ENCODE measurements around the gene CPXM2. TPM values are rescaled to one million over a fixed set of nuclear protein-coding genes. Genes with fewer than 3 reads are reported as not detected.

The CPXM2 gene
- total RNA-seq, 2 donors from 2014 or later, result 0.18 TPM; not detected in 1

DNA sequence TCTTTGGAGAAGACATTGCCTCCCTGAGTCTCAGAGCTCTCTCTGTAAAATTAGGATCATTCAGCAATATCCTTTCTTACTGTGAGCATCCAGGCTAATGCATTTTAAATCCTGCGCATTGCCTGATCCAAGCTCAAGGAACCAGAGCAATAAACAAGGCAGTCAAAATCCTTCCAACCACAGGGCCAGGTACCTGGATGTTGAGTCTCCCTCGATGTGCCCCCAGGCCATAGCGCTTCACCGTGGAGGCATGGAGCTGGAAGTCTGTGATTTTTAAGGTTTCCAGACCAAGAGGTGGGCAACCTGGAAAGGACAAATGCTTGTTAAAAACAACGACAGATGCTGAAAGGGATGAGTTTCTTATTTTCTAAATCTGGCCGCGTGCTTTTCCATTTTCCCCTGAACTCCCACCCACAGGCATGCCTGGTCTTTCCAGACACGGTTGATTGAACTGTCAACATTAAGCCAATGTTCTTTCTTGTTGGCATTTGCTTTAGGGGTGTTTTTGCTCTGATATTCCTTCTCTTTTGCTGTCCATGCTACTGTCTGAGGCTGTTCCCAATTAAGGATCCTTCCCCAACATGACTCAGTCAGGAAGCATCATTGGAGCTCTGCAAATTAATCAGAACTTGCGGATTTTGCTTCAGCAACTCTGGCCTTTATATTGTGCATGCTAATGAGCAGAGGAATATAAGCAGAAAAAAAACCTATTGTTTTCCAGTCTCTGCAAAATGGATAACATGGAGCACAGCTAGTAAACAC is 29.0 kb downstream of the CPXM2 start:
- Mint-ChIP-seq H3K4me3 (no peak overlapping the region), H3K27me3 (peaks cover 46% of the 10 kb centered on the region)

DNA sequence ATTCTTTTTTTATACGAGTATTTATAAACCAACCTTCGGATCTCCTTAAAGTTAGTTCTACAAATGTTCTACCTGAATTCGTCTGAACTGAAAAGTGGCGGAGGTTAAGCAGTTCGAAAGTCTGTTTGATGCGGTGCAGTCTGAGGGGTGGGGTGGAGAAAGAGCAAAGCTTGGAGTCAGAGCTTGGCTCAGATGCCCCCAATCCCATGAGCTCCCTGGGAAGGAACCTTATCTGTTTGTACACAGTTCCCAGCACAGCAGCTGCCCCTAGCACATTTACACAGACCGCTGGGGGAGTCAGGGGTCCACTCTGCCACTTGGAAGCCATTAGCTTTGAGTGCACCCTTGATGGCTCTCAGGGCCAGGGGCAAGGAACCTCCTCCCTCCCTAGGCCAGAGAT is 30.8 kb downstream of the CPXM2 start:
- ATAC-seq, result no peak
- Mint-ChIP-seq H3K4me1 (no peaks in the 10 kb centered on the region), H3K27ac (no peak overlapping the region), H3K36me3 (ENCODE audit: low read depth) (no peaks in the 10 kb centered on the region), H3K27me3 (peaks cover 34% of the 10 kb centered on the region), H3K4me3 (no peak overlapping the region)
- DNase-seq, result no peak
- no peaks in the 10 kb centered on the region for H3K9me3 ChIP-seq (ENCODE audit: control insufficient read depth, low read length, poor library complexity, severe bottlenecking)

More for the DNA sequence above, 29.0 kb downstream of the CPXM2 start:
- ATAC-seq, result no peak
- Mint-ChIP-seq H3K27ac (no peak overlapping the region), H3K4me1 (no peaks in the 10 kb centered on the region), H3K36me3 (ENCODE audit: low read depth) (peaks cover 2% of the 10 kb centered on the region)
- no peak for DNase-seq
- H3K9me3 ChIP-seq (ENCODE audit: control insufficient read depth, low read length, poor library complexity, severe bottlenecking), result no peaks in the 10 kb centered on the region

DNA sequence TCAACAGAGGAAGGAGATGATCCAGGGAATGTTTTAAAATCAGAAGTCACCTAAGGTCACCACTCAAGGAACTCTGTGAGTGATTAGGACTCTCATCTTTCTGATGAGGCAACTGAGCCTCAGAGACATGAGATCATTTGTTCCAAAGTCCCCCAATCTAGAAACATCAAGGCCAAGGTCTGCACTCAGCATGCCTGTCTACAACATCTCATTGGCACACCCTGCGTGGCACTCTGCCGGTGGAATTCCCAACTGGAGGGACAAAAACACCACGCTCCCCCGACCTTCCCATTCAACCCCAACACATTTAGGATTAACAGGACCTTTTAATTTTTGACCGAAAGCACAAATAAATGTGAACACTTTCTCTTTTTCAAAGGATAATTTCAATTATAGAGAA is 31.4 kb downstream of the CPXM2 start:
- Mint-ChIP-seq H3K27me3 (peaks cover 33% of the 10 kb centered on the region), H3K4me1 (no peaks in the 10 kb centered on the region), H3K4me3 (no peak overlapping the region), H3K36me3 (ENCODE audit: low read depth) (no peaks in the 10 kb centered on the region), H3K27ac (no peak overlapping the region)
- DNase-seq (no peak), ATAC-seq (no peak)
- no peaks in the 10 kb centered on the region for H3K9me3 ChIP-seq (ENCODE audit: control insufficient read depth, low read length, poor library complexity, severe bottlenecking)

DNA sequence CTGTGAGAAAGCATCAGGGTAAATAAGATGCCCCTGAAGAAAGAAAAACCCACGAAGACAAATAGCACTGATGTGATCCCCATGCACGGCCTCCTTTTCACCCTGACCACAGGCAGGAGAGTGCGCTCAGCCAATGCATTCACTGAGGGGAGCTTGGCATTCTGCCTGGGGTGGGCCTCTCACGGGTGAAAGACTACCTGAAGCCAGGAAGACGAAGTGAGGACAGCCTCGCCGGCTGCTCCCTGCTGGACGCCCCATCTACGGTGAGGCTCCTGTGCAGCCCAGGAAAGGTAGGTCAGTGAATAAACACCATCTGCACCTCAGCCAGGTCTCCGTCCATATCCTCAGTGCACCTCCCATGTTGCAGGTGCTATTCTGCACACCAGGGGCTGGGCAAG is 32.0 kb downstream of the CPXM2 start:
- Mint-ChIP-seq H3K36me3 (ENCODE audit: low read depth) (no peaks in the 10 kb centered on the region), H3K4me1 (no peaks in the 10 kb centered on the region), H3K4me3 (no peak overlapping the region), H3K27me3 (peaks cover 37% of the 10 kb centered on the region), H3K27ac (no peak overlapping the region)
- DNase-seq, result no peak
- no peak for ATAC-seq
- no peaks in the 10 kb centered on the region for H3K9me3 ChIP-seq (ENCODE audit: control insufficient read depth, low read length, poor library complexity, severe bottlenecking)

DNA sequence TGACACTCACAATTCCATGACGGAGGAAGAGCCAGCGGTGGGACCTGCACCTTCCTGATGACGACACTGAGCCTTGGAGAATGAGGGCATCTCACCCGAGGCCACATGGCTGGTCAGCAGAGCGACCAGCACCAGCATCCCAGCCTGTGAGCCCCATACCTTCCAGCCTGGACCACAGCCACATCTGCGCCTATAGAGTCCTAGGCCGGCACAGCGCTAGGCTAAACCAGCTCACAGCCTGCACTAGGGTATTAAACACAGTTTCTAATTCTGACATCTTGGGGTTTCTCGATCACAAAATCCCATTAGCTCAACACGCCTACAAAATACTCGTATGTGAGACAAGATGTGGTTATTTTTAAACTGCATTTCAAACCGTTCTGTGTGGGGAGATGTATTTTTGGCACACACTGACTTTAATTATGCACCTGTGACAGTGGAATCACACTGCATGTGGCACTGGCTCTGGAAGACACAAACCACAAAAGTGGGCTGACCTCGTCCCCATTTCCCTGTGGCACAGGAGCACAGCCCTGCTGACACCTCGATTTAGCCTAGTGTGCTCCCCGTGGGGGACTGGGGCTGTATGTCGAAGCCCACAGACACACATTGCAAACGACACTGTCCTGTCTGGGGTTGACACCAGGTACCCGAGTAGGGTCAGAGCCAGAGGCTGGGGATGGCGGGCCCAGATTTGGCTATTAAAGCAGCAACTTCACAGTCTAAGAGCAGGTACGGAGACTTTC is 32.5 kb downstream of the CPXM2 start:
- ATAC-seq (no peak), DNase-seq (no peak)
- Mint-ChIP-seq H3K27me3 (peaks cover 33% of the 10 kb centered on the region), H3K4me1 (no peaks in the 10 kb centered on the region), H3K36me3 (ENCODE audit: low read depth) (no peaks in the 10 kb centered on the region), H3K27ac (no peak overlapping the region), H3K4me3 (no peak overlapping the region)
- H3K9me3 ChIP-seq (ENCODE audit: control insufficient read depth, low read length, poor library complexity, severe bottlenecking), result no peaks in the 10 kb centered on the region

DNA sequence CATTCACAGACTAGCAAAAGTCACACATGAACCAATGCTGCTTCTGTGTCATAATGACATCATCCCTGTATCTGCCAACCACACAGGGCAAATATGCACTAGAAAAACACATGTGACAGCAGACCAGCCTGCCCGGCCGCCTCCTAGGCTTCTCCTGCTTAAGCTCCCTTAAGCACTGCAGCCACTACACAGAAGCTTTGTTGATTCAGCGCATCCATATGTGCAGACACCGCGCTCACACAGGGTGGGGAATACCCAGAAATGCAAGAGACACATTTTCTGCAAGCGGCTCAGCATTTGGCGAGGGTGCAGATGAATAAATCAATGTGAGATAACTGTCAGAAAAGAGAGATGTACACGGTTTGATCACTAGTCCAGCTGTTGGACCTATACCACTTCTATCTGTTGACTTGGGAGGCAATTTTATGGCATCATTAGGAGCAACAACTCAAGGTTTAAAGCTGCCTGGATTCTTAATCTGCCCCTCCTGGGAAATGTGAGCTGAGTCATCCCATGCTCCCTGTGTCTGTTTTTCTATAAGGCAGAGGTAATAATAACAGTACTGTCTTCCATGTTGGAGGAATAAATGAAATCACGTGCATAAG is 33.4 kb downstream of the CPXM2 start:
- no peaks in the 10 kb centered on the region for H3K36me3 Mint-ChIP-seq (ENCODE audit: low read depth)
- no peak overlapping the region for H3K27ac Mint-ChIP-seq
- peaks cover 28% of the 10 kb centered on the region for H3K27me3 Mint-ChIP-seq
- H3K9me3 ChIP-seq (ENCODE audit: control insufficient read depth, low read length, poor library complexity, severe bottlenecking), result no peaks in the 10 kb centered on the region
- ATAC-seq, result no peak
- no peaks in the 10 kb centered on the region for H3K4me1 Mint-ChIP-seq
- no peak overlapping the region for H3K4me3 Mint-ChIP-seq
- no peak for DNase-seq

DNA sequence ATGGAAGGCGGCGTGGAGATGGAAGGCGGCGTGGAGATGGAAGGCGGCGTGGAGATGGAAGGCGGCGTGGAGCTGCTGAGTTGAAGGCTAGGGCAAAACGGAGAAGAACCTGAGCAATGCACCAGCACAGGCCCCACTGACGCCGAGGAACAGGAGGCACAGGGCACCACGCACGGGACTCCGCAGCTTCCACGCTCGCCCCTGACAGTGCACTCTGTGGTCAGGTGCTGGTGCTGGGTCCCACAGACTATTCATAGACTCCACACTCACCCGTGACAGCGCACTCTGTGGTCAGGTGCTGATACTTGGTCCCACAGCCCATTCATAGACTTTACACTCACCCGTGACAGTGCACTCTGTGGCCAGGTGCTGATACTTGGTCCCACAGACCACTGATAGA is 34.0 kb downstream of the CPXM2 start:
- no peak overlapping the region for H3K27ac Mint-ChIP-seq
- no peaks in the 10 kb centered on the region for H3K9me3 ChIP-seq (ENCODE audit: control insufficient read depth, low read length, poor library complexity, severe bottlenecking)
- ATAC-seq, result no peak
- peaks cover 29% of the 10 kb centered on the region for H3K27me3 Mint-ChIP-seq
- no peak overlapping the region for H3K4me3 Mint-ChIP-seq
- no peaks in the 10 kb centered on the region for H3K36me3 Mint-ChIP-seq (ENCODE audit: low read depth)
- DNase-seq, result no peak
- no peaks in the 10 kb centered on the region for H3K4me1 Mint-ChIP-seq

DNA sequence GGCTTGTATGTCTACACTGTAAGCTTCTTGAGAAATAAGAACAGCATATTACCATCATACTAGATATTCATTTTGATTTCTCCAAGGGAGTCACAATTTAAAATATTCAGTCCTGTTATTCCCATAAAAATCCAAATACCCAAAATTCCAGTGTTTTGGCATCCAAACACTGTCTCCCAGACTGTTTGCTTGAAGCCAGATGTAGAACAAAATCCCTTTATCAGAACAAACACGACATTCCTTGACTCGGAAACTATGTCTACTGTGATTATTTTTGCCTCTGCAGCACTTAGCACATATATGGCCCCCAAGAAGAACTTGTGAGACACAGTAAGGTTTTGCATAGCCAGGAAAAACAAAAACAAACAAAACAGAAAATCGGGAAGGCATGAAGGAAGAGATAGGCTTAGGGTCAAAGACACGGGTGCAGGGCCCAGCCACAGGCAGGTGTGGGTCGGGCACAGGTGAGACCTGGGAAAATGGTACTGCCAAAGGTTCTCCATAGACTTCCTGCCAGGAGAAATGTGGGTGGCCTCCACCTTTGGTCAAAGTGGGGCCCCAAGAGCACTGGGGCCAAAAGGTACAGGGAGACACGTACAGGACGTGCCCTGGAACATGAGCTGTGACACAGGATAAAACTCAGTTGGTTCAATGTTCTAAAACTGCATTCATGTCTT is 36.5 kb downstream of the CPXM2 start:
- Mint-ChIP-seq H3K4me3 (no peak overlapping the region), H3K4me1 (no peaks in the 10 kb centered on the region), H3K36me3 (ENCODE audit: low read depth) (no peaks in the 10 kb centered on the region), H3K27me3 (peaks cover 29% of the 10 kb centered on the region), H3K27ac (no peak overlapping the region)
- DNase-seq (no peak), ATAC-seq (no peak)
- H3K9me3 ChIP-seq (ENCODE audit: control insufficient read depth, low read length, poor library complexity, severe bottlenecking), result no peaks in the 10 kb centered on the region

DNA sequence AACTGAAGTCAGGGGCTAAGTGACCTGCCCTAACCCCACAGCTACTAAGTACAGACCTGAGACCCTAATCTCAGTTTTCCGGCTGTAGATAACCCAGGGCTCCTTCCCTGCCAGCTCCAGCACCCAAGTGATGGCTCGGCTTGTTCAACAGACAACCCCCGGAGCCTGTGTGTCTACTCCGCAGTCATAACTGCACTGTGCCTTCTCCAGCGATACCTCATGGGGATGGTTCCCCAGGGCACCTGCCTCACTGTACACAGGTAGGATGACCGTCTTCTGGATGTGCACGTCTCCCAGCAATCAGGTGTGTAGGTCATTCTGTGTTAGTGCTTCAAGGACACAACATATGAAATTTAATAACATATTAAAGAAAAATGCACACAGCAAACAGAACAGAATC is 37.1 kb downstream of the CPXM2 start:
- no peaks in the 10 kb centered on the region for H3K9me3 ChIP-seq (ENCODE audit: control insufficient read depth, low read length, poor library complexity, severe bottlenecking)
- DNase-seq, result no peak
- H3K4me1 Mint-ChIP-seq, result no peaks in the 10 kb centered on the region
- H3K36me3 Mint-ChIP-seq (ENCODE audit: low read depth), result no peaks in the 10 kb centered on the region
- H3K4me3 Mint-ChIP-seq, result no peak overlapping the region
- H3K27me3 Mint-ChIP-seq, result peaks cover 29% of the 10 kb centered on the region
- H3K27ac Mint-ChIP-seq, result no peak overlapping the region
- no peak for ATAC-seq

DNA sequence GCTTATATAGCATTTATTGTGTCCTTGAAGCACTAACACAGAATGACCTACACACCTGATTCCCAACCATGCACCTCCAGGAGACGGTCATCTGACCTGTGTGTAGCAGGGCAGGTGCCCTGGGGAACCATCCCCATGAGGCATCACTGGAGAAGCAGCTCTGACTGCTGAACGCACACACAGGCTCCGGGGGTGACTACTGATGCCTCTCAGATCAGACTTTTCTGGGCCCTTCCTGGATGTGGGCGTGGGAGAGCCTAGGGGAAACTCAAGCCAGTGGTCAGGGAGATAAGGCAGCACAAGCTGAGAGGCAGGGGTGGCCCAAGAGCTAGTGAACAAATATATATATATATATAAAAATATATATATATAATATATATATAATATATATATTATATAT is 37.6 kb downstream of the CPXM2 start:
- no peaks in the 10 kb centered on the region for H3K36me3 Mint-ChIP-seq (ENCODE audit: low read depth)
- no peak for ATAC-seq
- H3K4me3 Mint-ChIP-seq, result no peak overlapping the region

DNA sequence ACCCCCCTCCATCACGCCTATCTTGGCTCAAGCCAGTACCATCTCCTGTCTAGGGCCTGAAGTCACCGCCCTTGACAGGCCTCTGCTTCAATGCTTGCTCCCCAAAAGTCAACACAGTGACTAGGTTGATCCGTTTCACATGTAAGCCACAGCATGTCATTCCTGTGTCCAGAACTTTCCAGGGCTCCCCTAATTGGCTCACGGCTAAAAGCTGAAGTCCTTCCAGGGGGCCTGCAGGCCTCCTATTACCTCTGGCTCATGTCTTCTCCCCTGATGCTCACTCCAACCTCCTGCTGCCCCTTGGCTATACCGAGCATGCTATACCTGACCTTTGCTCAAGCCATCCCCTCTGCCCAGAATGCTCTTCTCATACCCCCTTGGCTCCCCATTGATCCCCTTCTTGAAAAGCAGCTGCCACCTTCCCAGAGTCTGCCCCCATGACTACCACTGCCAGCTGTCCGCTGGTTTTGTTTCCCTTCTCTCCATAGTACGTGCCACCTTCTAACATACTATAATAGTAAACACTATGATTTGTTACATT is 39.1 kb downstream of the CPXM2 start:
- DNase-seq (no peak), ATAC-seq (no peak)
- H3K36me3 Mint-ChIP-seq (ENCODE audit: low read depth), result no peaks in the 10 kb centered on the region

More for the DNA sequence above, 37.6 kb downstream of the CPXM2 start:
- H3K9me3 ChIP-seq (ENCODE audit: control insufficient read depth, low read length, poor library complexity, severe bottlenecking), result no peaks in the 10 kb centered on the region
- H3K27me3 Mint-ChIP-seq, result peaks cover 26% of the 10 kb centered on the region
- H3K27ac Mint-ChIP-seq, result no peak overlapping the region
- H3K4me1 Mint-ChIP-seq, result no peaks in the 10 kb centered on the region
- no peak for DNase-seq

DNA sequence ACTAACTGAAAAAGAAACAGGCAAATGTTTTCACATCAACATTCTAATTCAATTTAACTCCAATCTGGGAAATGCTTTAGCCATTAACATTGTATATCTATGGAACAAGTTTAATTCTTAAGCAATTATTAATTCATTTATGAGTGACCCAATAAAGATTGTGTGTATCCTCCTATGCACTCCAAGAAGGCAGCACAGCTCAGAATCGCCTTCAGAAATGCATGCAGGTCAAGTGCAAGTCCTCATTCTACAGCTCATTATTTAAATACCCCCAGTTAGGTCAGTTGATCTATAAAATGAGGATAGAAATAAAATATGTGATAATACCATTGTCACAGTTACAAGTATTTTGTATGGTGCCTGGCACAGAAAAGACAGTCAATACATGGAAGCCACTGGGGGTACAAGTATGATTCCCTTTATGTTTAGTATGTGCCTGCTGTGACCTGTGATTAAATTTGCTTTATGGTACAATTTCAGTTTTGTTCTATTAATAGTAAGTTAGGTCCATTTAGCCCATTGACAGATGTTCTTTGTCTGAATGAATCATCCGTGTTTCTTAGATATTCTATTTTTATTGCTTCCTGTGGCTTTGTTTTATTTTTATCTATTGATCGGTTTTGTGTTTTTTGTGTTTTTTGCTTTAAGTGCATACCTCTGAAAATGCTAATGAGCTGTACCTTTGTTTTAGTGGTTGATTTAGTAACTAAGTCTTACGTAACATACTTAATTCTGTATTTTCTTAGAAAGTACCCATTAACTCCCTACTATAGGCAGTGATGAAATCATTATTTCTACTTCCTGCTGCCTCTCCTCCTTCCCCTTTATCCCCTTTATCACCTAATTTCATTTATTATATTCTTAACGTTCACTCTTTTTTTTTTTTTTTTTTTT is 42.8 kb downstream of the CPXM2 start:
- Mint-ChIP-seq H3K36me3 (ENCODE audit: low read depth) (no peaks in the 10 kb centered on the region), H3K4me3 (no peak overlapping the region), H3K27me3 (peaks cover 14% of the 10 kb centered on the region), H3K27ac (no peak overlapping the region), H3K4me1 (no peaks in the 10 kb centered on the region)
- H3K9me3 ChIP-seq (ENCODE audit: control insufficient read depth, low read length, poor library complexity, severe bottlenecking), result no peaks in the 10 kb centered on the region
- no peak for ATAC-seq
- no peak for DNase-seq

More for the DNA sequence above, 39.1 kb downstream of the CPXM2 start:
- Mint-ChIP-seq H3K4me3 (no peak overlapping the region), H3K27me3 (peaks cover 20% of the 10 kb centered on the region), H3K4me1 (no peaks in the 10 kb centered on the region), H3K27ac (no peak overlapping the region)
- no peaks in the 10 kb centered on the region for H3K9me3 ChIP-seq (ENCODE audit: control insufficient read depth, low read length, poor library complexity, severe bottlenecking)

Measured in T-helper 17 cell (primary cell).